Stimulated activated CD8-positive, alpha-beta memory T cell treated with anti-CD3 and anti-CD28 coated beads, Interleukin-7, amount 100 ng/mL, for 4 hours (primary cell): ENCODE data around the gene MTX1.
"Not testable (repeated sequence)": the region's sequence is repeated elsewhere in the genome, so short reads cannot be mapped to it uniquely, and the experiment has no call there.

ENCODE experiments used
- DNase-seq, 2 donors: peaks; one replicate each; pipeline ENCODE4 v3.0.0-alpha.2; 2020; ENCODE audit warnings: low read depth in 2 of 2

The MTX1 gene

DNA sequence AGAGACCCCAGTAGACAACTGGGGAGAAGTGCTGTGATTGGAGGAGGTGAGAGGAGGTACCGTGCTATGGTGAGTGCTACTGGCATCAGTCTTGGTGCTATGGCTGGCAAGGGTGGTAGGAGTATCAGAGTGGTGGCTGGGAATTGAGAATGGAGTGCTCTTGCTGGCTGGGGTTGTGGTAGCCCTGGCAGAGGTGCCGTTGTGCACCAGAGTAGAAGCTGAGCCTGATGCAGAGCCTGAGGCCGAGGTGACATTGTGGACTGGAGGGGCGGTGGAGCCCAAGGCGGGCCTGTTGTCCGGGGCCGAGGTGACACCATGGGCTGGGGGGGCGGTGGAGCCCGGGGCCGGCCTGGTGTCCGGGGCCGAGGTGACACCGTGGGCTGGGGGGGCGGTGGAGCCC is 20.2 kb upstream of the MTX1 start:
- DNase-seq, result no peak

GRCh38 chr1:155189926-155190325 is 18.6 kb upstream of the MTX1 start:
- not testable (repeated sequence) for DNase-seq

- no peak for DNase-seq
Observed at GRCh38 chr1:155191904-155192303, 16.6 kb upstream of the MTX1 start.

DNA sequence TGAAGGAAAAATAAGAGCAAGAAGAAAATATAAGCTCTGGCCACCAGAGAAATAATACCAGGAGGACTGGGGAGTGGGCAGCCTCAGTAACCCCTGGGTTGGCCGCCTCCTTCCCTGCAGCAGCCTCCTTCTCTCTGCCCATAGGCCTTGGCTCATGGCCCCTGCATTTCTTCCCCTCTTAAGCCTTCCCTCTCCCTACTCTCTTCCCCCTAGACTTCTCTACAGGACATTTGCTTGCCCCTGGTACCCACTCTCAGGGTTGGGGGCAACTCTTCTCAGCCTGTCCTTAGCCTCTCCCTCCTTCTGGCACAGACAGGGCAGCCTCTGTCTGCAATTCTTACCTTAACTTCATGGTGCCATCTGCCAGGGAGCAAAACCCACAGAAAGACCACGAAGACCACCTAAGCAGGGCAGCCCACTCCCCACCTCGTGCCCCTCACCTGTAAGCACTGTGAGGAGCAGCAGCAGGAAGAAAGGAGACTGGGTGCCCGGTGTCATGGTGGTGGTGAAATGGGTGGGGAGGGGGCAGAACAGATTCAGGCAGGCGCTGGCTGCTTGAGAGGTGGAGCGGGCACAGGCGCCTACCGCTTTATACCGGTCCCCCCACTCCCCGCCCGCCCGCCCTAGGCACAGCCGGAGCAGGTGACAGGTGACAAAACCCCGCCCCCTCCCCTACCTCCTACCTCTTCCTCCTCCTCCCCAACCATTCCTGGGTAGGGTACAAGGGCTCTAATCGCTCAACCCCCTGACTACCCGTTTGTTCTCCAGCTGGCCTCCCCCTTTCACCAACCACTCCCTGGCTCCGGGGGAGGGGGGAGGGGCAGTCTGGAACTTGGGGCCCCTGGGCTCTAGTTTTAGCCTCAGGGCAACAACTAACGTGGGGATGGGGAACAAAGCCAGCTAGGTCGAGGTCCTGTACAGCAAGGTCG is 15.9 kb upstream of the MTX1 start:
- DNase-seq, result peak in 1 of 2 donors; percentile 30

GRCh38 chr1:155193275-155193990 is 15.1 kb upstream of the MTX1 start:
- DNase-seq, result peak; percentile 49 to 58

- not testable (repeated sequence) for DNase-seq
Observed at GRCh38 chr1:155193991-155194240, 14.6 kb upstream of the MTX1 start.

DNA sequence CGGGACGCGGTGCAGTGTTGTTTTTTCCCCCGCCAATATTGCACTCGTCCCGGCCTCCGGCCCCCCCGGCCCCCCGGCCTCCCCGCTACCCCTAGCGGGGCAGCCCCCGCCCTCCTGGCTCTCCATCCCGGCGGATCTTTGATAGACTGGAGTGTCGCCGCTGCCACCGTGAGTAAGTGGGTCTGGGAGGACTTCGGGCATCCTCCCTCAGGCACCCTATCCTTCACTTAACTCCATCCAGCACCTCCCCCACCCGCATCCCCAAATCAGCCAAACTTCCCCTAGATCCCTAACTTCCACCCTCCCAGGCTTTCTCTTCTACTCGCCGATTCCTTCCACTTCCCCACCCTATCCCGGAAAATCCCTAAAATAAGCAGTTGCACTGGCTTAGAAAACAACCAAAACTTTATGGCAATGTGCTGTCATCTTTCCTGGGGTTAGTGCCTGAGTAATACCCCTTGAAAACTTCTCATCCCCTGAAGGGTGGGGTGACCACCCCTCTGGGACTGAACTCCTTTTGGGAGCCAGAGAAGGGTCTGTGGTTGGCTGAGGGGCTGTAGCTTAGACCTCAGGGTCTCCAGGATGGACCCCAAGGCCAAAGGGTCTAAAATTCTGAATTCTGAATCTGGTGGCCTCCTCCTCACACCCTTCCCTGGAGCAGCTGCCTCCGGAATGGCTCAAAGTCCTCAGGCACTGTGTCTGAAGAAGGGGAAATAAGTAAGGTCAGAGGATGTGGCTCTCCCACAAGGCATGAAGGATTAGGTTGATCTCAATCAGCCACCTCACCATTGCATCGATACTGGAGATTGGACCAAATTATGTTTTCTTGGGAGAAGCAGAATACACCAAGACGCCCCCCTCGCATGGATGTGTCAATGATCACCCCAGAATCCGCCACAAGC is 13.0 kb upstream of the MTX1 start:
- DNase-seq, result no peak

DNA sequence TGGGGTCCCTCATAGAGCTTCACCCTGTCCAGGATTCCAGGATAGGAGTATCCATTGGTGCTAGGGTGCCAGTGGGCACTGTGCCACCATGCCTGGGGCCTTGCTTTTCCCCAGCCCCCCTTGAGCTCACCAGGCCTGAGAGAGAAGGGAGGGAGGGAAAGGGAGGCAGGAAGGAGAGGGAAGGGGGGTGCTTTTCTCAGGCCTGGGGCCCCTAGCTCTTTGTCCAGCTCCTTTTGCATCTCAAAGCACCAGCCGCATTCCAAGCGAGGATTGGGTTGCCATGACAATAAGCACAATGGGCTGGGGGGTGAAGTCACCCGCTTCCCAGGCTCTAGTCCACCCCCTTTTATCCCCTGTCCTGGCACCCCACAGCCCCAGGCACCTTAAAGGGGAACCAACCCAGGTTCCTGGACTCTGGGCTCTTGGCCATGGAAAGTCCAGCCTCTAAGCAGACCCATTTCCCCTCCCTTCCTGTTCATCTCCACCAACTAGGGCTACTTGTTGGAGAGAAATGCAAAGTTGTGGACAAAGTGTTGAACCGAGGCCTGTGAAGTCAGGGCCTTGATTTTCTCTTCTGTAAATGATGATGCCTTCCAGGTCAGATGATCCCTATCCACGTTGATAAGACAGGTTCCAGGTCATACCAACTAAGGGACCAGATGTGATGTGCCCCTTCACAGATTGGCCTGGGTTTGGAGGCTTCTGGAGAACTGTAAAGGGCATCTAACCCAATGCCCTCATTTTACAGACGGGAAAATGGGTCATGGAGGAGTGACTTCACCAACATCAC is 12.2 kb upstream of the MTX1 start:
- DNase-seq, result no peak

GRCh38 chr1:155196893-155197638 is 11.4 kb upstream of the MTX1 start:
- no peak for DNase-seq

DNA sequence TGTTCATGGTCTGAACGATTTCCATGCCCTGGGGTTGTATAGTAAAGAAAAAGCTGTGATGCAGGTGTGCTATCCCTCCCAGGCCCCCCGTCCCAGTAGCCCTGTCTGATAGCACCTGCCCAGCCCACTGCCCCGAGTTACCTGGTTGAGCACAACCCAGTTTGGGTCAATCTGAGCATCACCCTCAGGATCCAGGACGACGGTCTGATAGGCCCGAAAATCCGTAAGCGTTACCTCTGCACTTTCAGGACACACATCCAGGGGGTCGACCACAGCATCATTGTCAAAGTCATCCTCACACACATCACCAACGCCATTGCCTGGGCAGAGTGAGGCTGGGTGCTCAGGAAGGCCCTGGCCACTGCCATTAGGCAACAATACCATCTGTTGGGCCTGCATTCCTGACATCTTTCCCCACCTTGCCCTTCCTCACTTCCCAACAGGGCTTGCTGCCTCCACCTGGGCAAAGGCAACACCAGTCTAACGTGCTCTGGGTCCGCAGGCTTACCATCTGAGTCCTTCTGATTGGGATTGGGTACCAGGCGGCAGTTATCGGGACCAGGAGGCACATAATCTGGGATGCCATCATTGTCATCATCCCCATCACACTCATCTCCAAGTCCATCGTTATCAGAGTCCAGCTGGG is 10.5 kb upstream of the MTX1 start:
- no peak for DNase-seq

DNA sequence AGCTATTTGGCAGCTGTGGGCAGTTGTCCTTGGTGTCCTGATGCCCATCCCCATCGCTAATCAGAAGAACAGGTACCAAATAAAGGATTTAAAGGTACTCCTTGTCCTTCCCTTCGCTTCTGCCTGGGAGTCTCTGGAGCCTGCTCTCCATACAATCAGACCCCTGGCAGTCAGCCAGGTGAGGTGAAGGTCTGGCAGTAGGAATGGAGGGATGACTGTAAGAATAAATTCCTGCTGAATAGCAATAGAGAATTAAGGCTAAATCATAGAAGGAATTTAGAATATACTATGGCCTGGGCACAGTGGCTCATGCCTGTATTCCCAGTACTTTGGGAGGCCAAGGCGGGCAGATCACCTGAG is 10.0 kb upstream of the MTX1 start:
- no peak for DNase-seq

DNA sequence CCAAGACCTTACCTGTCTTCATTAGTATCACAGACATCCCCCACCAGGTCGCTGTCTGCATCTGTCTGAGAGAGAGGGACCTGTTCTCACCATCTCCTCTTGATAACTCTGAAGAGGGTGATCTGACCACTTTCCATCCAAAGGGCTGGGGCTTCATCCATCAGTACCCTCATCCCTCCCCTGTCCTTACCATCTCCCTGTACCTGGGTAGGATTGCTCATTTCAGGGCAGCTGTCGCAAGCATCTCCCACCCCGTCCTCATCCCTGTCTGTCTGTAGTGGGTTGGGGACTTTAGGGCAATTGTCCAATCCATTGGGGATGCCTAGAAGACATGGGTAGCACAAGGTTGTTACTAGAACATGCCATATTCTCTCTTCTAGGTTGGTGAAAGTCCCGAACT is 8.7 kb upstream of the MTX1 start:
- no peak for DNase-seq

DNA sequence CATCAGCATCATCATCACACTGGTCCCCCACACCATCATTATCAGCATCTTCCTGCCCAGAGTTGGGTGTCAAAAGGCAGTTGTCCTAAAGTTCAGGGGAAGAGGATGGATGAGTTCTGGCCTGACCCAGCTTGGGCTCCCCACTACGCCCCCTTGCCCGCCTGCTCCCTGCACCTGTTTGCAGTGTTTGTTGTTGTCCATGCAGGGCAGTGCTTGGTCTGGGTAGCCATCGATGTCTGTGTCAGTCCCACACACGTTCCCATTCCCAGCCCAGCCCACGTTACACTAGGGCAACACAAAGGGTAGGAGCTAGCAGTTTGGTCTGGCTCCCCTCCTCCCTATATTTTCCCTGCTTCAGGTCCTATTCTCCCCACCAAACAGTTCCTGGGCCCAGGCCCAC is 7.6 kb upstream of the MTX1 start:
- DNase-seq, result no peak

DNA sequence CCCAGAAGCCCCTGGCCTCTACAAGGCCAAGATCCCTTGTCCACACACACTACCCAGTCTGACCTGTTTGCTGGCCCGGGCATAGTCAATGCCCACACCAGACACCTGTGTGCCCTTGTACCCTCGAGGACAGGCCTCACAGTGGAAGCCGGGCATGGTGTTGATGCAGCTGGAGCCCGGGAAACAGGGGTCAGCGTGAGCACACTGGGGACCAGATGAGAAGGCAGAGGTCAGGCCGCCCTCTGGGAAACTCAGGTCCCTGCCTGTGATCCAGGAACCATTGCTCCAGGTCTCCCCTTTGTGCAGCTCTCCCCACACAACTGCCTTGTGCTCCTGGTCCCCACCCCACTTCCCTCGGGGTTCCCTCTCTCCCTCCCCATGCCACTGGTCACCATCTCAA is 6.3 kb upstream of the MTX1 start:
- no peak for DNase-seq

DNA sequence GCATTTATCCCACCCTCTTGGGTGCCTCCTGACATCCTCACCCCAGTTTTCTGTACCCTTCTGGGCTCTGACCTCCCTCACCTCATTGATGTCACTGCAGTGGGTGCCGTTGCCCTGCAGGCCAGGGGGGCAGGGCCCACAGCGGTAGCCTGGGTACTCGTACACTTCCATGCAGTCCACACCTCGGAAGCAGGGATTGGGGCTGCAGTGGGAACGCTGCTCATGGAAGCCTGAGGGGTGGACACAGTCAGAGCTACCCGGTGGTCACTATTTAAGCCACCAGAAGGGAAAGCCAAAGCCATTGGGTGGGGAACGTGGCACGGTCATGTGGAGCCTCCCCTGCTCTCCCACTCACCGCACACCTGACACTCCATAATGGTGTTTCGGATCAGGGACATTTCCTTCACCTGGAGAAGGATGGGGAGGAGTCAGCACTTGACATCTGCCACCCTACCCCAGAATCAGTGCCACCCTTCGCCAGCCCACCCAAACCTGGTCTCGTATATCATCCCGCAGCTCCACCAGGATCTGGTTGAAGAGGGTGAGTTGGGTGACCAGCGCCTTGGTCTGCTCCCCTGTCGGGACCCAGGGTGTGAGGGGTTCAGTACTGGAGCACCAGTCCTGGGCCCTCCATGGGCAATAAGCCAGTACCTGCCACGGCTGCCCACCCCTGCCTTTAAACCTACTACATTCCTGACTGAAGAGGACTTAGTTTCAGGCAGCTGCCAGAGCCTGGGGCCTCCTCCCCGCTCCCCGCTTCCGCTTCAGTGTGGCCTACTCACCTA is 5.6 kb upstream of the MTX1 start:
- no peak for DNase-seq

DNA sequence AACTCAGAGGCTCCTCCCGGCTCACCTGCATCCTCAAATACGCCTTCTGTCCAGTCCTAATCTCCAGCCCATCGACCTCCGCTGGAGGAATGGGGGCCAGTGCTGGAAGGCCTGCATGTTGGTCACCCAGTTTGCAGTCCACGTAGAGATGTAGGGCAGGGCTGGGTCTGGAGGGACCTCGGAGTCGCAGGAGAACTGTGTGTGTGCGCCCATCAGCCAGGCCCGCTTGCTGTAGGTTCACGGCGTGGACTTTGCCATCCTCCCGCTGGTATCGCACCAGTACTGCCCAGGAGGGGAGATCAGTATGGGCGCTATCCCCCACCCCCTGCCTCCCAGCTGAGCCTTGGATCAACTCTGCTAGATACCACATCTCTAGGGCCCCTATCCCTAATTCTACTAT is 3.5 kb upstream of the MTX1 start:
- DNase-seq, result no peak

- no peak for DNase-seq
Observed at GRCh38 chr1:155205969-155206593, 2.4 kb upstream of the MTX1 start.

DNA sequence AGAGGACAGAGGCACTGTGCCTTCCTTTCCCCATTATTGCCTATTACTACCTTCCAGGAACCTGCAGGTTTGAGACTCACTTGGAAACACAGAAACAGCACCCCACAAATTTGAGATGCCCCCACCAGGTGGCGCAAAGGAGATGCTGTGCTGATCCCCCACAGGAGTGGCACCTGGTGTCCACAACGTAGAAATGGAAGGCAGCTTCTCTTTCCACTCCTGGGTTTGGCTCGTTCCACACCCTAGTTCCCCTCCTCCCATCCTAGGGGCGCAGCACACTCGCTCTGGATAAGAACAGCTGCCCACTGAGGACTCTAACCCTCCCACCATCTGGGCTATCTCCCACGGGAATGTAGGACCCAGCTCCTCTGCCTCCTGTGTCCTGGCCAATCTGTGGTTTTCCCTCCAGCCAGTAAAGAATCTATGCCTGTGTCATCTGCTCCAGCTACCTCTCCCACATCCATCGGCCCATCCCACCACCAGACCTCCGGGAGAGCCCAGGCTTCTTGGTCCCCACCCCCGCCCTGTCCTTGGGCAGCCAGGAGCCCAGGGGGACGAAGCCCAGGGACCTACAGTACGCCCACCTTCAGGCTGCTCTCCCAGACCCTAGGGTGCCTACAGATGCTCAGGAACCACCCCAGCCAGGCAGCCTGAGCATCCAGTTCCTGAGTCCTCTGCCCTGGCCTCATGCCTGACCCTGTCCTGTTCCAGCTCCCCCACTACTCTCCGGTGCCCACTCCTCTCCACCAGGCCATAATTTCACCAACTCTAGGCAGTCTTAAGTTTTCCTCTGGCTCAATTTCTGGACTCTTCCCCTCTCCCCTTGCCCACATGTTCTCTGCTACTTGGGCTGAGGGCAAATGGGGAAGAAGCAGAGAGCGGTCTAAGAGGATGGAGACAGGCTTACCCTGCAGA is 1.3 kb upstream of the MTX1 start:
- peak; percentile 77 to 85 for DNase-seq
